Liver (tissue), 3 donors: ENCODE results near the gene DGKA.

ENCODE experiments used
- CTCF ChIP-seq: fragments of 150-350 bp; IDR thresholded peaks from 2 replicates; pipeline ENCODE4 v1.5.1; 2017; ENCODE audit warnings: improper control_type of control experiment, low read depth, low read length; ENCODE audit not compliant: missing input control
- TAF1 ChIP-seq: conservative IDR thresholded peaks from 2 replicates; pipeline ENCODE4 v1.6.1; 2016; ENCODE audit warnings: antibody characterized with exemption, mild to moderate bottlenecking
- donor health status: healthy.
- donor health status: healthy.

- no peak for TF ChIP-seq TAF1
- no peak for TF ChIP-seq CTCF
Observed at GRCh38 chr12:55925371-55925770, 5.6 kb upstream of the DGKA start.
